Subcutaneous abdominal adipose tissue (tissue), 5 donors: ENCODE results near the gene PURB.

Experiments
- H3K27ac ChIP-seq: one replicate; pipeline ENCODE4 v1.7.0; 2013; ENCODE audit warnings: low read depth, mild to moderate bottlenecking, inconsistent platforms, low read length, moderate library complexity
- H3K27me3 ChIP-seq, 5 donors: one replicate each; pipeline ENCODE4 v1.7.0; 2013; ENCODE audit warnings: low read length in 5 of 5, inconsistent platforms in 1 of 5; ENCODE audit not compliant: control insufficient read depth in 5 of 5, insufficient read depth in 4 of 5
- H3K36me3 ChIP-seq, 5 donors: one replicate each; pipeline ENCODE4 v1.7.0; 2013; ENCODE audit warnings: low read length in 5 of 5; ENCODE audit not compliant: control insufficient read depth in 5 of 5, insufficient read depth in 5 of 5
- H3K4me1 ChIP-seq, 5 donors: one replicate each; pipeline ENCODE4 v1.7.0; 2013; ENCODE audit warnings: low read length in 5 of 5, mild to moderate bottlenecking in 3 of 5, moderate library complexity in 1 of 5; ENCODE audit not compliant: control insufficient read depth in 5 of 5, insufficient read depth in 5 of 5
- H3K4me3 ChIP-seq, 5 donors: one replicate each; pipeline ENCODE4 v1.7.0; 2013; ENCODE audit warnings: low read length in 5 of 5, low read depth in 1 of 5
- H3K9ac ChIP-seq, 5 donors: one replicate each; pipeline ENCODE4 v1.7.0; 2013; ENCODE audit warnings: low read length in 5 of 5, mild to moderate bottlenecking in 4 of 5, moderate library complexity in 3 of 5
- H3K9me3 ChIP-seq, 5 donors: one replicate each; pipeline ENCODE4 v1.7.0; 2013; ENCODE audit warnings: low read length in 5 of 5; ENCODE audit not compliant: control insufficient read depth in 5 of 5
- donor health status: healthy.
- donor health status: healthy.
- donor health status: healthy.
- donor health status: healthy.
- donor health status: healthy.

Gene PURB

DNA sequence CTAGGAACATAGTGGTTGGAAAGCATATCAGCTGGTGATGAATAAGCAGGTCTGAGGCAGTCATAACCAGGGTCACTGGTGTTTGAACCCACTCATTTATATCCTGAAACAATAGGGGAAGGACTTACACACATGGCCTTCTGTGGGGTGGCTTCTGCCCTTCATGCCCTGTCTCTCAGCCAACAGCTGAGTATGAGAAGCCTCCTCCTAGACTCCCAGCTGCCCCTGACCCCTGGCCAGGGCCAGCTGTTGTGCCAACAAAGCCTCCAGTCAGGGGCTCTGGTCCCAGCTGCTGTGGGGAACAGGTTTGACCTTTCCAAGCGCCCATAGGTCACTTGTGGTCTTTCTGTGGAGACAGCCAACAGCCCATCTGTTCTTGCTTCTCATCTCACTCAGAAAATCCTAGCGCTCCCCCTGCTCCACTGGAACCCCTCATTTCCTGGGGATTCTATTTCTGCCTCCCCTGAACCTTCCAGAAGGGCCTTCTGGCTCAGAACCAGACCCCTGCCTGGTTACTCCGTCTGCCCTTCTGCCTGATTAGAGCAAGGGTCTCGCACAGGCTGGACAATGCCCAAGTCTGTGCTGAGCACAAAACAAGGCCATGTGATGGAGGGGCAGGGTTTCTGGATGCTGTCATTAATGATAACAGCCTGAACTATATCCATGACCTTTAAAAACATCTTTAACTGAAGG is 9.7 kb upstream of the PURB start:
- Histone ChIP-seq H3K9me3 (no peaks in the 10 kb centered on the region), H3K4me3 (no peak overlapping the region), H3K9ac (no peak overlapping the region), H3K4me1 (no peaks in the 10 kb centered on the region), H3K36me3 (no peaks in the 10 kb centered on the region), H3K27ac (no peak overlapping the region), H3K27me3 (no peaks in the 10 kb centered on the region)

GRCh38 chr7:44893710-44894234 is 8.4 kb upstream of the PURB start:
- H3K27ac ChIP-seq: no peak overlapping the region
- peak overlapping the region in 1 of 5 donors; percentile 10 for H3K9ac ChIP-seq
- H3K27me3 ChIP-seq: no peaks in the 10 kb centered on the region

DNA sequence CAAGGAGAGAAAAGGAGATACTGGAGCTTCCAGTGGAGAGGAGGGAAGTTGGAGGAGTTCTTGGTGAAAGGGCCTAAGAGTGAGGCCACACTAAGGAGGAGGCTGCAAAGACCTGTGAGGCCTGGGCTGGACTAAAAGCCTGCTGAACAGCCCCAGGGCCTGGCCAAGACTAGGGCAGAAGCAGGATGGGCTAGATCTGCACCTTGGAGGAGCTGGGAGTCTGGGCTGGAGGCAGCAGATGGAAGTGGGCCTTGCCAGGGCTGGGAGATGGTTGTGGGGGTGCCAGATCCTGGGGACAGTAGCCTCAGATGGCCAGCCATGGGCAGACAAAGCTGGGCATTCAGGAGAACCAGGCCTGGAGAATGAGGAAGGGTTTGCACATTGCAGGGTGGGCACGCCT is 6.5 kb upstream of the PURB start:
- Histone ChIP-seq H3K4me3 (no peak overlapping the region), H3K4me1 (no peaks in the 10 kb centered on the region), H3K27ac (no peak overlapping the region), H3K9ac (no peak overlapping the region), H3K27me3 (no peaks in the 10 kb centered on the region), H3K36me3 (no peaks in the 10 kb centered on the region), H3K9me3 (no peaks in the 10 kb centered on the region)

More at GRCh38 chr7:44893710-44894234, 8.4 kb upstream of the PURB start:
- no peaks in the 10 kb centered on the region for H3K36me3 ChIP-seq
- H3K4me3 ChIP-seq: no peak overlapping the region
- no peaks in the 10 kb centered on the region for H3K9me3 ChIP-seq
- no peaks in the 10 kb centered on the region for H3K4me1 ChIP-seq

DNA sequence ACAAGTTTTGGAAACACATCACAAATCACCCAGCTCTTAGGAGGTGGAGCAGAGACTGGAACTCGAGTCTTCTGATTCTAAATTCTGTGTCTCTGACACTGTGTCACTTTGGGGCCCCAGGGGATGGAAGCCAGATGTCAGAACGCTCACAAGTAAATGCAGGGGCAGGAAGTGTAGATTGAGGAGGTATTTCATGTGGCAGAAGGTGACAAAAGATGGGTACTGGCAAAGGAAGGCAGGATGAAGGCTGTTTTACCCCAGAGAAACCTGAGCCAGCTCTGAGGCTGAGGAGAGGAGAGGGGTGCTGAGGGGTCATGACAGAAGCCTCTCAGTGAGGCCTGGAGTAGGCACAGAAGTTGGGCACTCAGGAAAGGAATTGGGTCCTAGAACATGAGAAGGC is 6.0 kb upstream of the PURB start:
- Histone ChIP-seq H3K9ac (no peak overlapping the region), H3K9me3 (no peaks in the 10 kb centered on the region), H3K4me3 (no peak overlapping the region)

GRCh38 chr7:44889086-44889781 is 3.9 kb upstream of the PURB start:
- no peak overlapping the region for H3K9ac ChIP-seq
- H3K4me3 ChIP-seq: no peak overlapping the region
- H3K9me3 ChIP-seq: no peaks in the 10 kb centered on the region
- H3K36me3 ChIP-seq: no peaks in the 10 kb centered on the region
- peaks cover under 1 to 15% (median 11%) of the 10 kb centered on the region in 5 donors for H3K4me1 ChIP-seq
- H3K27ac ChIP-seq: no peak overlapping the region
- H3K27me3 ChIP-seq: no peaks in the 10 kb centered on the region

More for the DNA sequence above, 6.0 kb upstream of the PURB start:
- H3K4me1 ChIP-seq: peaks cover 0 to 2% (median under 1%) of the 10 kb centered on the region in 5 donors
- no peaks in the 10 kb centered on the region for H3K27me3 ChIP-seq
- H3K36me3 ChIP-seq: no peaks in the 10 kb centered on the region
- H3K27ac ChIP-seq: no peak overlapping the region

DNA sequence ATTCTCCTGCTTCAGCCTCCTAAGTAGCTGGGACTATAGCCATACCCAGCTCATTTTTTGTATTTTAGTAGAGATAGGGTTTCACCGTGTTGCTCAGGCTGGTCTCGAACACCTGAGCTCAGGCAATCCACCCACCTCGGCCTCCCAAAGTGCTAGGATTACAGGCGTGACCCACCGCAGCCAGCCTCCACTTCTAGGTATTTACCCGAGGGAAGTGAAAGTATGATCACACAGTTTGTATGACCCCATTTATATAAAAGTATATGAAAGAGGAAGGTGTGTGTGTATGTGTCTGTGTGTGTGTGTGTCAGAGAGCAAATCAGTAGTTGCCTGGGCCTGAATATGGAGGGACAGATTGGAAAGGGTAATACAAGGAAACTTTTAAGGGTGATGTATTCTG is 2.0 kb upstream of the PURB start:
- Histone ChIP-seq H3K4me3 (no peak overlapping the region), H3K9me3 (no peaks in the 10 kb centered on the region), H3K27me3 (no peaks in the 10 kb centered on the region), H3K9ac (peak overlapping the region in 1 of 5 donors; percentile 85), H3K36me3 (peaks cover 0 to 5% (median 0%) of the 10 kb centered on the region in 5 donors), H3K4me1 (peaks cover 10 to 34% (median 30%) of the 10 kb centered on the region in 5 donors), H3K27ac (no peak overlapping the region)

DNA sequence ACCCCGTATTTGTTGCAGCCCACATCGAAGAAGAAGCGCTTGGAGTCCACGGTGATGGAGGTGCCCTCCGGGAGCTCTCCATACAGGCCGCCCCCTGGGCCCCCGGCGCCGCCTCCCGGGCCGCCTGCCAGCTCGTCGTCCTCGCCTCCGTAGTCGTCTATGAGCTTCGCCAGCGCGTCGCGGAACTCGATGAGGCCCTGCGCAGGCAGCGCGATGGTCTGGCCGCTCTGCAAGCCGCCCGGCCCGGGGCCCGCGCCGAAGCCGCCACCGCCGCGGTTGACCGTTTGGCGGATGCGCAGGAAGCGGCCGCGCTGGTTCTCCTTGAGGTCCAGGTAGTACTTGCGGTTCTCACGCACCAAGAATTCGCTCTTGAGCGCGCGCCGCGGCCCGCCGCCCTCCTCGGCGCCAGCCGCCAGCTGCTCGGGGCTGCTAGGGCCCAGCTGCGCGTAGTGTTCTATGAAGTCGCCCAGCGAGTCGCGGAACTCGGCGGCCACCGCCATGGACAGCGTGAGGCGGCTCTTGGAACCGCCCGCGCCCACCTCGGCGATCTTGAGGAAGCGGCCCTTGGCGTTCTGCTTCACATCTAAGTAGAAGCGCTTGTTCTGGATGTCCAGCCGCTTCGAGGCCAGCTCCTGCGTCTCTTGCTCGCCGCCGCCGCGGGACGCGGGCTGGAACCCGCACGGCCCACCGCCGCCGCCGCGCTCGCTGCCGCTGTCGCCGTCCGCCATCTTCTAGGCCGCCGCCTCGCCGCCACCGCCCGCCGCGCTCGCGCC is 523 bp downstream of the PURB start:
- Histone ChIP-seq H3K27ac (peak overlapping the region; percentile 81), H3K9ac (peak overlapping the region; percentile 49 to 97 (median 95)), H3K4me1 (peaks cover 13 to 59% (median 55%) of the 10 kb centered on the region in 5 donors)

DNA sequence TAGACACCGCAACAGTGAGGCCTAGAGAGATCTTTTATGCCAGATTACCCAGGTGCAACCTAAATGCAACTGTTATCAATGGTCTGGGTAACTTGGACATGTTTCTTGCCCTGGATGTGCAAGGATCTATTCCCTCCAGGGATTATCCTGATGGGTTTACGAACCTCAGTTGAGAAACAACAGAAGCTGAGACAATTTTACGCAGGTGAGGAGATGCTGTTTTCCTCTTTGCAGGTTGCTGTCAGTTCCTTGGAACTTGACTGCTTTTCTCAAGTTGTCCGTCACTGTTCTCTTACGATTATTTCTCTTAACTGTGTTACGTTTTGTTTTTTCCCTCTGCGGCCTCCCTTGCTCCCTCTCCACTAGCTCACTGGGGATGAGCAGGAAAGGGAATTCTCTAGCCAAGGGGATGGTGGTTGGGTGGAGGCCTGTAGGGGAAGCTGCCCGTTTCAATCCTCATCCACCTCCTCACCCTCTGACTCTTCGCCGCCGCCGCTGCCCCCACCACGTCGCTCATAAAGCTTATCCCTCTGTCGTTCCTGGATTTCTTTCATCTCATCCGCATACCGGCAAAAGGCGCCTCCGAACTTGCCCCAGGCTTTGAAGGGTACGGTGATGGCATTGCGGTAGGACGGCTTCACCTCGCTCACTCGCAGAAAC is 1.2 kb downstream of the PURB start:
- H3K27me3 ChIP-seq: no peaks in the 10 kb centered on the region
- peaks cover 0 to 7% (median 4%) of the 10 kb centered on the region in 5 donors for H3K36me3 ChIP-seq
- H3K4me3 ChIP-seq: peak overlapping the region; percentile 80 to 93 (median 91)
- H3K9ac ChIP-seq: peak overlapping the region; percentile 28 to 97 (median 95)
- peaks cover 13 to 64% (median 59%) of the 10 kb centered on the region in 5 donors for H3K4me1 ChIP-seq
- peak overlapping the region; percentile 81 for H3K27ac ChIP-seq
- no peaks in the 10 kb centered on the region for H3K9me3 ChIP-seq

More for the DNA sequence above, 523 bp downstream of the PURB start:
- Histone ChIP-seq H3K9me3 (no peaks in the 10 kb centered on the region), H3K27me3 (no peaks in the 10 kb centered on the region), H3K36me3 (peaks cover 0 to 7% (median 4%) of the 10 kb centered on the region in 5 donors), H3K4me3 (peak overlapping the region; percentile 80 to 93 (median 91))

- peak overlapping the region in 4 of 5 donors; percentile 5 to 41 (median 22) for H3K4me3 ChIP-seq
- peaks cover 13 to 67% (median 59%) of the 10 kb centered on the region in 5 donors for H3K4me1 ChIP-seq
- H3K27ac ChIP-seq: no peak overlapping the region
- no peaks in the 10 kb centered on the region for H3K27me3 ChIP-seq
- H3K9ac ChIP-seq: peak overlapping the region in 1 of 5 donors; percentile 95
- H3K9me3 ChIP-seq: no peaks in the 10 kb centered on the region
- H3K36me3 ChIP-seq: peaks cover 0 to 7% (median 4%) of the 10 kb centered on the region in 5 donors
Observed at GRCh38 chr7:44882899-44883298, 2.4 kb downstream of the PURB start.
